CMK (cell line): ENCODE results near the gene SLC38A6.
"Not testable (repeated sequence)": the region's sequence is repeated elsewhere in the genome, so short reads cannot be mapped to it uniquely, and the experiment has no call there.

Experiments
- DNase-seq: peaks from one replicate; pipeline ENCODE4 v3.0.0-alpha.2; 2010; ENCODE audit warnings: low read depth

Gene SLC38A6

GRCh38 chr14:61051621-61052020 lies 70.6 kb downstream of the SLC38A6 start:
- no peak for DNase-seq

GRCh38 chr14:61063461-61063860 lies 82.4 kb downstream of the SLC38A6 start:
- DNase-seq, result no peak

- no peak for DNase-seq
These were observed 83.2 kb downstream of the SLC38A6 start for GRCh38 chr14:61064210-61064609.

- no peak for DNase-seq
These were observed 83.8 kb downstream of the SLC38A6 start for GRCh38 chr14:61064856-61065255.

GRCh38 chr14:61065656-61066055 lies 84.6 kb downstream of the SLC38A6 start:
- DNase-seq, result no peak

GRCh38 chr14:61072442-61072841 lies 91.4 kb downstream of the SLC38A6 start:
- DNase-seq, result not testable (repeated sequence)

- no peak for DNase-seq
These were observed 93.8 kb downstream of the SLC38A6 start for GRCh38 chr14:61074852-61075251.

GRCh38 chr14:61076556-61076955 lies 95.5 kb downstream of the SLC38A6 start:
- no peak for DNase-seq

- DNase-seq, result no peak
These were observed 96.4 kb downstream of the SLC38A6 start for GRCh38 chr14:61077437-61077836.

GRCh38 chr14:61077951-61078720 lies 97.1 kb downstream of the SLC38A6 start:
- DNase-seq, result no peak

GRCh38 chr14:61080591-61081010 lies 99.6 kb downstream of the SLC38A6 start:
- no peak for DNase-seq

- no peak for DNase-seq
These were observed 107.0 kb downstream of the SLC38A6 start for GRCh38 chr14:61088081-61088480.

GRCh38 chr14:61089126-61089750 lies 108.2 kb downstream of the SLC38A6 start:
- DNase-seq, result no peak

GRCh38 chr14:61090432-61091216 lies 109.6 kb downstream of the SLC38A6 start:
- DNase-seq, result no peak

- DNase-seq, result no peak
These were observed 110.7 kb downstream of the SLC38A6 start for GRCh38 chr14:61091657-61092273.

GRCh38 chr14:61098096-61098495 lies 117.1 kb downstream of the SLC38A6 start:
- not testable (repeated sequence) for DNase-seq

- DNase-seq, result no peak
These were observed 117.7 kb downstream of the SLC38A6 start for GRCh38 chr14:61098721-61099120.

GRCh38 chr14:61099216-61099835 lies 118.3 kb downstream of the SLC38A6 start:
- DNase-seq, result no peak

GRCh38 chr14:61101803-61102548 lies 120.9 kb downstream of the SLC38A6 start:
- no peak for DNase-seq
